NCI-H510A treated with DMSO at 0.1 percent for 48 hours (cell line): ENCODE measurements around the gene CARNS1.
A peak's percentile ranks its signal among the peaks of the same experiment; 100 is the strongest.
"Not testable (repeated sequence)": the region's sequence is repeated elsewhere in the genome, so short reads cannot be mapped to it uniquely, and the experiment has no call there.

ENCODE experiments used
- DNase-seq: peaks from one replicate; lab custom pipeline; 2025; lab: John Stamatoyannopoulos, UW

Gene CARNS1

GRCh38 chr11:67409781-67410368 is 5.6 kb upstream of the CARNS1 start:
- DNase-seq, result peak; percentile 89

- DNase-seq, result no peak
Observed at GRCh38 chr11:67410369-67410831, 5.1 kb upstream of the CARNS1 start.

GRCh38 chr11:67410984-67411784 is 4.3 kb upstream of the CARNS1 start:
- no peak for DNase-seq

- DNase-seq, result no peak
Observed at GRCh38 chr11:67411785-67412152, 3.7 kb upstream of the CARNS1 start.

- no peak for DNase-seq
Observed at GRCh38 chr11:67412495-67413179, 2.8 kb upstream of the CARNS1 start.

- DNase-seq, result no peak
Observed at GRCh38 chr11:67413266-67413849, 2.1 kb upstream of the CARNS1 start.

GRCh38 chr11:67416416-67417335 is 1.2 kb downstream of the CARNS1 start:
- DNase-seq, result peak; percentile 66

GRCh38 chr11:67417425-67417824 is 1.9 kb downstream of the CARNS1 start:
- no peak for DNase-seq

- DNase-seq, result no peak
Observed at GRCh38 chr11:67418476-67419281, 3.2 kb downstream of the CARNS1 start.

- DNase-seq, result no peak
Observed at GRCh38 chr11:67419325-67420049, 4.0 kb downstream of the CARNS1 start.

- no peak for DNase-seq
Observed at GRCh38 chr11:67420147-67420645, 4.7 kb downstream of the CARNS1 start.

GRCh38 chr11:67420646-67421429 is 5.4 kb downstream of the CARNS1 start:
- peak; percentile 84 for DNase-seq

GRCh38 chr11:67421430-67422031 is 6.1 kb downstream of the CARNS1 start:
- no peak for DNase-seq

GRCh38 chr11:67422891-67423290 is 7.4 kb downstream of the CARNS1 start:
- no peak for DNase-seq

- DNase-seq, result no peak
Observed at GRCh38 chr11:67423466-67423865, 8.0 kb downstream of the CARNS1 start.

GRCh38 chr11:67423891-67424613 is 8.6 kb downstream of the CARNS1 start:
- no peak for DNase-seq

- DNase-seq, result not testable (repeated sequence)
Observed at GRCh38 chr11:67427364-67427859, 11.9 kb downstream of the CARNS1 start.
